GM19328 (cell line): ENCODE data around the gene NFATC4.
"Not testable (repeated sequence)": the region's sequence is repeated elsewhere in the genome, so short reads cannot be mapped to it uniquely, and the experiment has no call there.

Experiments
- ATAC-seq: cut with Tn5 transposase; IDR thresholded peaks from one replicate; pipeline ENCODE4 v1.9.1; 2021; ENCODE audit warnings: mild to moderate bottlenecking, moderate library complexity; ENCODE audit not compliant: unreplicated experiment

NFATC4 gene

GRCh38 chr14:24338843-24339242 lies 29.1 kb upstream of the NFATC4 start:
- ATAC-seq = no peak

GRCh38 chr14:24339284-24340151 lies 28.5 kb upstream of the NFATC4 start, which contains the start of gene RIPK3:
RIPK3 (minus strand) TSS chr14:24339991; CDS start chr14:24339826, 165 bp downstream.
- peak; percentile 95 for ATAC-seq

GRCh38 chr14:24340606-24341005 lies 27.4 kb upstream of the NFATC4 start:
- no peak for ATAC-seq

GRCh38 chr14:24342889-24343288 lies 25.1 kb upstream of the NFATC4 start:
- ATAC-seq = no peak

GRCh38 chr14:24343795-24344660 lies 24.0 kb upstream of the NFATC4 start:
- no peak for ATAC-seq

- ATAC-seq = no peak
Observed at GRCh38 chr14:24347134-24347533, 20.9 kb upstream of the NFATC4 start.

- ATAC-seq = no peak
Observed at GRCh38 chr14:24348186-24348585, 19.8 kb upstream of the NFATC4 start.

- ATAC-seq = no peak
Observed at GRCh38 chr14:24349742-24350141, 18.2 kb upstream of the NFATC4 start.

GRCh38 chr14:24351517-24351916 lies 16.5 kb upstream of the NFATC4 start:
- no peak for ATAC-seq

GRCh38 chr14:24353559-24354481 lies 14.2 kb upstream of the NFATC4 start:
- ATAC-seq = no peak

GRCh38 chr14:24354482-24354825 lies 13.5 kb upstream of the NFATC4 start:
- ATAC-seq = not testable (repeated sequence)

- ATAC-seq = no peak
Observed at GRCh38 chr14:24355009-24355408, 13.0 kb upstream of the NFATC4 start.

GRCh38 chr14:24356208-24356607 lies 11.8 kb upstream of the NFATC4 start:
- ATAC-seq = no peak

GRCh38 chr14:24360281-24360680 lies 7.7 kb upstream of the NFATC4 start:
- no peak for ATAC-seq

- ATAC-seq = no peak
Observed at GRCh38 chr14:24361326-24361725, 6.7 kb upstream of the NFATC4 start.

GRCh38 chr14:24362241-24362960 lies 5.6 kb upstream of the NFATC4 start:
- no peak for ATAC-seq

GRCh38 chr14:24363401-24363800 lies 4.6 kb upstream of the NFATC4 start:
- ATAC-seq = no peak

- no peak for ATAC-seq
Observed at GRCh38 chr14:24364841-24365240, 3.1 kb upstream of the NFATC4 start.

- peak; percentile 36 for ATAC-seq
Observed at GRCh38 chr14:24365600-24366412, 2.2 kb upstream of the NFATC4 start.
